ENCODE data around the gene CPLANE1.
"Not testable (repeated sequence)": the region's sequence is repeated elsewhere in the genome, so short reads cannot be mapped to it uniquely, and the experiment has no call there.

Gene CPLANE1

DNA sequence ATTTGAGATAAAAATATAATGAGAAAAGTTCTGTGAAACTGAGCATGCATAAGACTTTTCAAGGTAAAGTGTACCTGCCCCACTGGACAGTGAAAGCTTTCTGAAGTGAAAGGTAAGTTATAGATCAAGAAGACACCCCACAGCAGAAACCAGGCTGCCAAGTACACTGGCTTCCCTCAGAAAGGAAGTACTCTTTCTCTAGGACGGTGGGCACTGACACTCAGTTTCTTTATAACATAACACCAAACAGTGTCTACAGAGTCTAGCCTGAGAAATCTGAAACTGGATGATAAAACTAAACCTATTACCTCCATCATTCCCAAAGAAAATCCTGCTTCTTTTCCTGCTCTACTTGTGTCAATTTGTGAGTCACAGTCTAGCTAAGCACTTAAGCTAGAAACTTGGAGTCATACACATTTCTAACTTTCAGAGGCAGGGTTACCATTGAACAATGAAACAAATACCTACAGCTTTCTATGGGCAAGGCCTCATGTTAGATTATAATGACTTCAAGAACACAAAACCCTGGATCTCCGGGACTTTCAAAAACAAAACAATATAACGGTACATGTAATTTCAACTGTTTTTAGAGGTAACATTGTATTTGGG lies 136.7 kb downstream of the CPLANE1 start:
- DNase-seq = no peak

DNA sequence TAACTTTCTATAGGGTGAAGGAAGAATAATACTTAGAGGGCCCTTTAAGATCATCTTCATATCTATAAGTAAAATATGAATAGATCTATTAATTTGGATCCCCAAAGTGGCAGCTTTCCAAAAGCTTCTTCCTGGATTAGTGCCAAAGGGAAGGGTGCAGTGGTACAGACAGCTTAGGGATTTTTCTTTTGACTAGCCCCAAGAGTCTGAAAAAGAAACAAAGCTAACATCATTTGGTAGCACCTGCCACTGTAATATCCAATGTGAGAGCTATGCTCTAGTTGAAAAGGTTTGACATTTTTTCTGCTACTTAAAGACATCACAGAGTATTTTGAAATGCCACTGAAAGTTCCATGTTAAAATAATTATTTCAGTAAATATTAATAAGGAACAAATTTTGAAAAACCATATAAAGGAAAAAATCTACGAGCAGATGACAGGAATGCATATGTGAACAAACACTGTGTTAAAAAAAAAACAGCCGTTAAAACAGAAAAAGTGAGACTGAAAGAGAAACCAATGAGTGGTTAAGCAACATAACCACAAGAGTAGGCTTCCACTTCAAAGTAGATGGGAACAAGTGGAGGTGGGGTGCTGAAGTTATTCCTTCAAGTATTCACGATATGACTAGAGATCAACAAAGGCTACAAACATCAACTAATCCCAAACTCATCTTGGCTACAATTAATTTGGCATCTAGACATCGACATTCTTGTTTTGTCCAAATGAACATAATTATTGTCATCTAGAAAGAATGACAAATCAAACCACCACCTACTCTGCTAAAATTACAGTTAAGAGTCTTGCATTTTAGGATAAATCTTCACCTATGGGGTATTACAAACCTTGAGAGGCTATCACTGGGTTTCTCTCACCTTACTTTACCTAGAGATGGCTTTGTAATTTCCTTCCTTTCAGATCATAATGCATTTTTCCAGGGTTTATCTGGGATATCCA lies 137.5 kb downstream of the CPLANE1 start:
- no peak for DNase-seq

DNA sequence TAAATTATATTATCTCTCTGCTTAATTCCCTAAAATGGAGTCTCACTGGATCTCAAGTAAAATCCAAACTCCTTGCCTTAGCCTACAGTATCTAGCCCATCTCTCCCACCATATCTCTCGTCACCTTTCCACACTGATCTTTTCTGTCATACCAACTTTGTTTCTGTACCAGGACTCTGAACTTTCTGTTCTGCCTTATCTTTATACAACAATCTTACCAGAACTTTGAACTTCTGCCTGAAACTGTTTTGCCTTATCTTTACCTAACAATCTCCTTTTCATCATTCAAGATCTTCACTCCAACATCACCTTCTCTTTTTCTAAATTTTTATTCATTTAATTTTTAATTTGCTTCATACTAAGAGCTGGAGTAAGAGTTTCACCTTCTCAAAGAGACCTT lies 139.0 kb downstream of the CPLANE1 start:
- no peak for DNase-seq

DNA sequence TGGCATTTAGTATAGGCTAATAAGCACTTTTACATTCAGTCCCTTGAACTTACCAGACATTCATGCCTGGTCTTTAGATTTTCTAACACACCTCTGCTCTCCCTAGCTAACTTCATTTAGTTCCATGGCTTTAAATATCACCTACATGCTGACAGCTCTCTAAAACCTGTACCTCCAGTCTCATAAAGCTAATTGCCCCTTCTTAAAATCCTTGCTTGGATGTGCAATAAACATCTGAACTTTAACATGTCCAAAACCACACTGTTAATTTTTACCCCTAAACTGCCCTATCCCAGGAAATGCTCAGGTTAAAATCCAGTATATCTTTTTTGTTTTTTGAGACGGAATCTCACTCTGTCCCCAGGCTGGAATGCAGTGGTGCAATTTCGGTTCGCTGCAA lies 139.8 kb downstream of the CPLANE1 start:
- DNase-seq = no peak

GRCh38 chr5:37103302-37103701 lies 145.9 kb downstream of the CPLANE1 start:
- no peak for DNase-seq

- not testable (repeated sequence) for DNase-seq
Measured at GRCh38 chr5:37099267-37099666, 149.9 kb downstream of the CPLANE1 start.

DNA sequence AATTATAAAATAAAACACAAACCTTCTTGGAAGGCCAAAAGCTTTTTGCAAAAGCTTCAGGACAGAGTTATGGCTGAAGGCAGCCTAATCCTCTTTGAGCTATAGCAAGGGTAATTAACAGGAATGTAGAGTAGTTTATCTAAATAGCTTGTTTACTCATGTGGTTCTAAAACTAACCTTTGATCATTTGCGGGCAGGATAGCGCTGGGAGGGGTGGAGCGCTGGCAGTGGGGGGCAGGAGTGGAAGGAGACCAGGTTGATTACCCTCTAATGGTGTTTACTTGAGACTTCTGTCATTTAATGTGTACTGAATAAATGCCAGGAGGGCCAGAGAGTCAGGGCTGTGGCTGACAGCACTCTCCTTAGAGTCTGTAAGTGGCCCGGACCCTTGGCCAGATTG lies 155.4 kb downstream of the CPLANE1 start:
- DNase-seq = not testable (repeated sequence)

DNA sequence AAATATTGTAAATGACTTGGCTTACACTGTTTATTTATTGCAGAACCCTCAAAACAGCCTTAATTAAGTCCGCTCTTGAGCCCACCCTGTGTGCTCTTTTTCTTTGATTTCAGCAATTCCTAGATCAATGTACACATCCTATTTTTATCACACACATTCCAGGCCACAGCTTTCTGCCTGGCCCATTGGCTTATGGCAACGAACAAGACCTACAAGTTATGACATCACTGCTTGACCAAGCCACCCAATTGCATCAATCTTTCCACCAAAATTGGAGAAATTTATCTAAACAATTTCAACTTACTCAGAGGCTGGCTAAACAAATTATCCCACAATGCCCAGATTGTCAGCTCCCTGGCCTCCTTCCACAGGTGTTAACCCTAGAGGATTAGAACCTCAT lies 158.4 kb downstream of the CPLANE1 start:
- no peak for DNase-seq

GRCh38 chr5:37090123-37090726 lies 159.0 kb downstream of the CPLANE1 start:
- no peak for DNase-seq

GRCh38 chr5:37088009-37088408 lies 161.2 kb downstream of the CPLANE1 start:
- DNase-seq = no peak

- no peak for DNase-seq
Measured at GRCh38 chr5:37086466-37087173, 162.6 kb downstream of the CPLANE1 start.

DNA sequence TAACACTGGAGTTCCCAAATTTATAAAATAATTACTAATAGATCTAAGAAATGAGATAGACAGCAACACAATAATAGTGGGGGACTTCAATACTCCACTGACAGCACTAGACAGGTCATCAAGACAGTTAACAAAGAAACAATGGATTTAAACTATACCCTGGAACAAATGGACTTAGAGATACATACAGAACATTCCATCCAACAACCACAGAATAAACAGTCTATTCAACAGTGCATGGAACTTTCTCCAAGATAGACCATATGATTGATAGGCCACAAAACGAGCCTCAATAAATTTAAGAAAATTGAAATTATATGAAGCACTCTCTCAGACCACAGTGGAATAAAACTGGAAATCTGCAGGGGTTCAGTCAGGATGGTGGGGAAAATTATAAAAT lies 163.2 kb downstream of the CPLANE1 start:
- not testable (repeated sequence) for DNase-seq

DNA sequence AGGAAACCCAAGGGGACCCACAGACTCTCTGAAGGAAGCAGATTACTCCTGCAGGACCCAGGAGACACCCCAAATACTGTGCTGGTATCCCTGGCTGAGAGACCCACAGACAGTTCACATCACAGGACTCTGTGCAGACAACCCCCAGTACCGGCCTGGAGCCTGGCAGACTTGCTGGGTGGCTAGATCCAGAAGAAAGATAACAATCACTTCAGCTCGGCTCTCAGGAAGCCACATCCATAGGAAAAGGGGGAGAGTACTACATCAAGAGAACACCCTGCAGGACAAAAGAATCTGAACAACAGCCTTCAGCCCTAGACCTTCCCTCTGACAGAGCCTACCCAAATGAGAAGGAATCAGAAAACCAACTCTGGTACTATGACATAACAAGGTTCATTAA lies 166.2 kb downstream of the CPLANE1 start:
- DNase-seq = not testable (repeated sequence)

GRCh38 chr5:37080697-37081096 lies 168.5 kb downstream of the CPLANE1 start:
- no peak for DNase-seq

DNA sequence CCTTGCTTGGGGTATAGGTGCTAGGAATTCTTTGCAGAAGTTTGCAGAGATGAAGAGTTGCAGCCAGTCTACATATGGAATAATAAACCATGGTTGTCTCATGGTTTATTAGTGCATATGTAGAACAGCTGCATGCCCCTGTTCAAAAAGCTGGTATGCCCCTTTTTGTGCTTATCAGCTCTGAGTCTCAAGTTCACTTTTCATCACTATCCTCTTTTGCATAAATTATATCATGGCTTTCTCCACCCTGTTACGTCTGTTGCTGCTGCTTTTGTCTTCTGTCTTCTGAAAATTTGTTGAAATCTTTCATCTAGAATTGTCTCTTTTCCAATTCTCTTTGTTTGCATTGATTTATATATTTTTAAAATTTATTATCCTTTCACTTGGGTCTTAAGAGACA lies 172.0 kb downstream of the CPLANE1 start:
- no peak for DNase-seq

GRCh38 chr5:37075399-37075950 lies 173.7 kb downstream of the CPLANE1 start:
- DNase-seq = no peak

- no peak for DNase-seq
Measured at GRCh38 chr5:37071901-37072581, 177.1 kb downstream of the CPLANE1 start.

GRCh38 chr5:37071487-37071886 lies 177.7 kb downstream of the CPLANE1 start:
- DNase-seq = no peak

GRCh38 chr5:37064442-37064841 lies 184.7 kb downstream of the CPLANE1 start:
- DNase-seq = no peak

DNA sequence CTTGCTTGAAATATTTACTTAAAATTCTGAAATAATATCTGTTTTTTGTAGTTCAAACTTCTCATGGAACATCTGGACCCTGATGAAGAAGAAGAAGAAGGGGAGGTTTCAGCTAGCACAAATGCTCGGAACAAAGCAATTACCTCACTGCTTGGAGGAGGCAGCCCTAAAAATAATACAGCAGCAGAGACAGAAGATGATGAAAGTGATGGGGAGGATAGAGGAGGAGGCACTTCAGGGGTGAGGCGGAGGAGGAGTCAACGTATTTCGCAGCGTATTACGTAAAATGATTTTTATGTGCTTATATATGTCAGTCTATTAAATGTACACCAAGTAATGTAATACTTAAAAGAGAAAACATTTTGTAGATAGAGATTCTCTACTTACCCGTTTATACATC lies 185.4 kb downstream of the CPLANE1 start:
- DNase-seq = no peak

DNA sequence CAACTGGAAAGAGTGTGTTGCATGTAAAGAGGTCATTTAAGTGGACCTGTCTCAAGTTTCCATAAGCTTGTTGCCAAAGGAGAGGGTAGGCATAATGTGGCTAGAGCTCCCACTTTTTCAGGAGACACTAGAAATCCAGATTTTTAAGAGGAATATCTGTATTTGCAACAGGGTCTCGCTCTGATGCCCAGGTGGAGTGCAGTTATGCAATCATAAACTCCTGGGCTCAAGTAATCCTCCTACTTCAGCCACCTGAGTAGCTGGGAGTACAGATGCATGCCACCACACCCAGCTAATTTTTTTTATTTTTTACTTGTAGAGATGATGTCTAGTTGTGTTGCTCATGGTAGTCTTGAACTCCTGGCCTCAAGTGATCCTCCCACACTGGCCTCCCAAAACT lies 189.1 kb downstream of the CPLANE1 start:
- no peak for DNase-seq

DNA sequence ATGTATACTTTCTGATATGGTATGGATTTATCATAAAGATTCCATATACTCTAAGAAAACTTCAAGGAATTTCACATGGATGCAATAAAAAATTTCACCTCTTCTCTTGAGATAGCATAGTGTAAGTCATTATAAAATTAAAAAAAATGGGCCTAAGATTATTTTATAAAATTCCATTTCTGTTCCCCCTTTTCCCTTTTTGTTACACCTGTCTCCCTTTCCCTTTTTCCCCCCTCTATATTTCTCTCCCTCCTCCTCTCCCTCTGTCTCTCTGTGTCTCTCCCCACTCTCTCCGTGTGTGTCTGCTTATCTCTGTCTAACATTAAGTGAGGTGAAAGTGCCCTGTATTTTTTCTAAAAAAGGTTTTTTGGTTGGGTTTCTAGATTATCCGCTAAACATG lies 192.4 kb downstream of the CPLANE1 start:
- DNase-seq = no peak

Measured in CD4-positive, alpha-beta T cell treated with Interferon gamma for 1 hour (primary cell).